ENCODE measurements around the gene VENTX.
"Not testable (repeated sequence)": the region's sequence is repeated elsewhere in the genome, so short reads cannot be mapped to it uniquely, and the experiment has no call there.

The VENTX gene

DNA sequence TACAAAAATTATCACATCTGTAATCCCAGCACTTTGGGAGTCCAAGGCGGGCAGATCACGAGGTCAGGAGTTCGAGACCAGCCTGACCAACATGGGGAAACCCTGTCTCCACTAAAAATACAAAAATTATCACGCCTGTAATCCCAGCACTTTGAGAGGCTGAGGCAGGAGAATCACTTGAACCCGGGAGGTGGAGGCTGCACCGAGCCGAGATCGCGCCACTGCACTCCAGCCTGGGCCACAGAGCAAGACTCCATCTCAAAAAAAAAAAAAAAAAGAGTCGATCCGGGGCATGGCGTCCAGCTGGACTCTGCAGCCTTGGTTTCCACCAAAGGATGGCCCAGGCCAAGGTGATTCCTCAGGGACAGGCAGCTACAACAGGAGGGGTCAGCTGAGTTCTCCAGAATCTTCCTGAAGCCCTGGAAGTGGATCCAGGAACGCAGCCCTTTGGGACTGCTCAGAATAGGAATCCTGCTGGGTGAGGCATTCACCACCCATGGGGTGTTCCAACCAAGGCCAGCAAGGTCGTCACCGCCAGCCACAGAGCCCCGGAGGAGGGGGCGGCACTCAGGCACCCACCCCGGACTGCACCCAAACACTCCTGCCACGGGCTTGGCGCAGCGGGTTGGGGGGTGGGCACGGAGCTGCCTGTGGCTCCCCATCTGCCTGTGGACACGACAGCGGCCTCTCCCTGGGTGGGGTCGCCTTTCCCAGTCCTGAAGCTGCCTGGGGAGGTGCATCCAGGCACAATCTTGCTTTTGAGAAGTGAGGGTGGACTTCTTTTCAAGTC, 19.7 kb upstream of the VENTX start:
- TF ChIP-seq, protein P1, sequence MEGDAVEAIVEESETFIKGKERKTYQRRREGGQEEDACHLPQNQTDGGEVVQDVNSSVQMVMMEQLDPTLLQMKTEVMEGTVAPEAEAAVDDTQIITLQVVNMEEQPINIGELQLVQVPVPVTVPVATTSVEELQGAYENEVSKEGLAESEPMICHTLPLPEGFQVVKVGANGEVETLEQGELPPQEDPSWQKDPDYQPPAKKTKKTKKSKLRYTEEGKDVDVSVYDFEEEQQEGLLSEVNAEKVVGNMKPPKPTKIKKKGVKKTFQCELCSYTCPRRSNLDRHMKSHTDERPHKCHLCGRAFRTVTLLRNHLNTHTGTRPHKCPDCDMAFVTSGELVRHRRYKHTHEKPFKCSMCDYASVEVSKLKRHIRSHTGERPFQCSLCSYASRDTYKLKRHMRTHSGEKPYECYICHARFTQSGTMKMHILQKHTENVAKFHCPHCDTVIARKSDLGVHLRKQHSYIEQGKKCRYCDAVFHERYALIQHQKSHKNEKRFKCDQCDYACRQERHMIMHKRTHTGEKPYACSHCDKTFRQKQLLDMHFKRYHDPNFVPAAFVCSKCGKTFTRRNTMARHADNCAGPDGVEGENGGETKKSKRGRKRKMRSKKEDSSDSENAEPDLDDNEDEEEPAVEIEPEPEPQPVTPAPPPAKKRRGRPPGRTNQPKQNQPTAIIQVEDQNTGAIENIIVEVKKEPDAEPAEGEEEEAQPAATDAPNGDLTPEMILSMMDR (IDR thresholded peaks at IDR 0.05; ENCODE audit: low read depth, low read length), result no peak
- DNase-seq (ENCODE audit: extremely low read depth, low read depth), result no peak

DNA sequence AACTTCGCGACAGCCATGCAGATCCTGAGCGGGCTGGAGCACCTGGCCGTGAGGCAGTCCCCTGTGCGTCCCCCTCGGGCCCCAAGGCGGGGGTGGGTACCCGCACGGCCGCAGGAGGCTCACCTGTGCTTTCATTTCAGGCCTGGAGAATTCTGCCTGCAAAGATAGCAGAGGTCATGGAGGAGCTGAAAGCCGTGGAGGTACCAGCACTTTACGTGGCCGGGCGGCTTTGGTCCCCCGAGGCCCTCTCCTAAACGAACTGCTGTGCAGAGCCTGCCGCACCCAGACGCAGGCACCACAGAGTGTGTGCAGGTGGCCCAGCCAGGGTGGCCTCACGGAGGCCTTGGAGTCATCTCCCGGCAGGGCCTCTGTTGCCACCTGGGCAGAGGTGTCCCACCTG, 18.8 kb upstream of the VENTX start:
- DNase-seq (ENCODE audit: extremely low read depth, low read depth), result no peak
- TF ChIP-seq, protein P1 (IDR thresholded peaks at IDR 0.05; ENCODE audit: low read depth, low read length), result no peak

DNA sequence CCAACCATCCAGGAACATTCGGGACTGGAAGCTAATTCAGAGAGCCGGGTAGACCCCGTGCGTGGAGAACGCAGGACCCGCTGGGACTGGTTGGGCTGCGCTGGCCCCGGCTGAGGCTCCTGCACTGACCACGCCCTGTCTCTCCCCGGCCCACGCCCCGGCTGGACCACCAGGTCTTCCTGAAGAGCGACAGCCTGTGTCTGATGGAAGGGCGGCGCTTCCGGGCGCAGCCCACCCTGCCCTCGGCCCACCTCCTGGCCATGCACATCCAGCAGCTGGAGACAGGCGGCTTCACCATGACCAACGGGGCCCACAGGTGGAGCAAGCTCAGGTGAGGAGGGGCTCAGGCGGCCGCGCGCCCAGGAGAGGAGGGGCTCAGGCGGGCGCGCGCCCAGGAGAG, 17.9 kb upstream of the VENTX start:
- DNase-seq (ENCODE audit: extremely low read depth, low read depth), result no peak
- TF ChIP-seq, protein P1 (IDR thresholded peaks at IDR 0.05; ENCODE audit: low read depth, low read length), result no peak

DNA sequence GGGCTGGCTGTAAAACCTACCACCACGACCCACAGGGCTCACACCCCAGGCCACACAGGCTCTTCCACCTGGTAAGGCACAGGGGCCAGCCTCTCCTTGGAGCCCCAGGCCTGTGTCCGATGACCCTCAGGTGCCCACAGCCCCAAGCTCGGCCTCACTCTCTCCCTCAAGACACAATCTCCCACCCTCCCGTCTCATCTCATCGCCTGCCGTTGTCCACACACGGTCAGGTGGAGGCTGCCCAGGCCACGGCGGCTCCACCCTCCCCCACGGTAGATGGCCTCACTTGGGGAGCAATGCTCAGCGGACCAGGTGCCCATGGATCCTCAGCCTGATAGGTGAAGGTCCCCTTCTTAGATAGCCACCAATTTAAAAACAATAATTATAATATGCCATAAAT, 16.3 kb upstream of the VENTX start:
- no peak for DNase-seq (ENCODE audit: extremely low read depth, low read depth)
- TF ChIP-seq, protein P1 (IDR thresholded peaks at IDR 0.05; ENCODE audit: low read depth, low read length), result no peak

DNA sequence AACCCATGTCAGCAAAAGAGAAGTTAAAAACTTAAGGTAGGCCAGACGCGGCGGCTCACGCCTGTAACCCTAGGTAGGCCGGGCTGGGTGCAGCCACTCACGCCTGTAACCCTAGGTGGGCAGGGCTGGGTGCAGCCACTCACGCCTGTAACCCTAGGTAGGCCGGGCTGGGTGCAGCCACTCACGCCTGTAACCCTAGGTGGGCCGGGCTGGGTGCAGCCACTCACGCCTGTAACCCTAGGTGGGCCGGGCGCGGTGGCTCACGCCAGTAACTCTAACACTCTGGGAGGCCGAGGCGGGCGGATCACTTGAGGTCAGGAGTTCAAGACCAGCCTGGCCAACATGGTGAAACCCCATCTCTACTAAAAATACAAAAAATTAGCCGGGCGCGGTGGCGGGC, 15.9 kb upstream of the VENTX start:
- not testable (repeated sequence) for DNase-seq (ENCODE audit: extremely low read depth, low read depth)

DNA sequence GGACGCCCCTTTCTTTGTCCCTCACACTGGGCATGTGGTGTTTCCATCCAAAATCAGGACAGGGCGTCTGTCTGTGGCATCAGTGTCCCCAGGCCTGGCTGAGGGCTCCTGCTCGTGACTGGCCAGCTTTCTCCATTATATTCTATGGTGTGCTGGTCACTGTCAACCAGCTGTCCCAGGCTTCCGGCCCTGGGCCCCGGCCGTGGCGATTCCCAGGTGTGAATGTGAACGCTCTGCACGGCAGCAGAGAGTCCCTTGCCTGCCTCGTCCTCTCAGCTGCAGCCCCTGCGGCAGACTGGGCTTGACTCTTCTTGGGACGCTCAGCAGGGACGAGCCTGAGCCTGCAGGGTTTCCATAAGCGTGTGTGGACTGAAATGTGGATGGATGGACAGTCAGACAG, 13.6 kb upstream of the VENTX start:
- TF ChIP-seq, protein P1 (IDR thresholded peaks at IDR 0.05; ENCODE audit: low read depth, low read length), result no peak
- no peak for DNase-seq (ENCODE audit: extremely low read depth, low read depth)

DNA sequence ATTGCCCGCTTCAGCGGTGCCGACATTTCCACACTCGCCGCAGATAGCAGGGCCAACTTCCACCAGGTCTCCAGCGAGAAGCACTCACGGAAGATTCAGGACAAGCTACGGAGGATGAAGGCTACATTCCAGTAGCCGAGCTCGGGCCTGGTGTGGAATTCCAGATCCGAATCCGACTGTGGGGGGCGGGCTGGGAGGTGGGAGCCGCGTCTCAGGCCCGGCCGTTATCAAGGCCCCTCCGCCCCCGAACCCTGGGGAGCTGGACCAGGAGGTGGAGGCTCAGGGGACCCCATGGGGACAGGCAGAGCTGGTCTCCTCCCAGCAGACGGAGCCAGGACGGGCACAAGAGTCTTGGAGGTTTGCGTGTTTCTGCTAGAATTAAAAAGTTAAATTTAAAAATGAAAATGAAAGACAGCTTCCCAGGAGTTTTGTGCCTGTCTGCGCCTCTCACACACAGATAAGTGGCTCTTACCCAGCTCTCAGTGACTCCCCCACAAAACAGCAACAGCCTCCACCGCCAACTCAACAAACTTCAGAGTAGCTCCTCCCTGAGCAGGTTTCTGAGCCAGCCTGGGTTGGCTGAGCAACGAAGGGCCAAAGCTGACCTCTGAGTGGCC, 12.8 kb upstream of the VENTX start:
- no peak for DNase-seq (ENCODE audit: extremely low read depth, low read depth)
- TF ChIP-seq, protein P1 (IDR thresholded peaks at IDR 0.05; ENCODE audit: low read depth, low read length), result no peak
